ENCODE data around the gene CHTF18.

Gene CHTF18

DNA sequence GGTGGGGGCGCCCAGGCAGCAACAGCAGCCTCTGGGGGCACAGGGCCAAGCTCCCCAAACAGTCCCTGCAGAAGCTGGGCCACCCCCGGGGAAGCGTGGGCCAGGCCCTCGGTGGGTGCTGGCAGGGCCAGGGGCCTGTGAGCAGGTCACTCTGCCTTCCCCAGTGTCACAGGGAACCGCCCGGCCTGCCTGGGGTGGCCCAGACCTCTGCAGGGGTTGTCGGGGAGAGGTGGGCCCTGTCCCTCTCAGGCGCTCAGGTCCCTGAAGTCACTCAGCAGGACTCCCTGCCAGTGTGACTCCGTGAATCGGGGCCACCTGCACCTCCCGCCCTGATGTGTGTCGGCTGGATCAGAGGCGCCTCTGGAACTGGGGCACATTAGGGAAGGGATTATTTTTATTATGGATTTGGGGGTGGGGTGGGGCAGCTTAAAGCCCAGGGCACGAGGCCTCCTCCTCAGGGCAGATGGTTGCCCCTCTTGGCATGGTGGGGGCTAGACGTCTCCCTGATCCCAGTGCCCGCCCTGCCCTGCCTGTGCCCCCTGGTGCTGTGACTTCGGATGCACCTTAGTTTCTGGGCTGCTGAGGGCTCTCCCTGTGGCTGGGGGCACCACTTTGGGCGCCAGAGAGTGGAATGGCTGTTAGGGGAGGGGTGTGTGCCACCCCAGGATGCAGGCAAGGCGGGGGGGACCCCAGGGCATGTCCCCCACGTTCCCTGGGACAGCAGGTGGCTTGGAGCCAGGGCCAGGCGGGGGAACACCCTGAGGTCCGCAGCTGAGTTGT, 13.4 kb downstream of the CHTF18 start:
- Histone ChIP-seq H3K27me3 (ENCODE audit: low read length) (no peaks in the 10 kb centered on the region), H3K4me3 (ENCODE audit: insufficient read depth, low read length, poor library complexity, severe bottlenecking) (no peak overlapping the region), H3K9ac (ENCODE audit: low read length) (no peak overlapping the region), H4K20me1 (ENCODE audit: low read depth, low read length) (no peaks in the 10 kb centered on the region), H3K9me2 (replicated peaks; ENCODE audit: insufficient read depth, low read length) (no peaks in the 10 kb centered on the region), H3K36me3 (ENCODE audit: low read length) (no peaks in the 10 kb centered on the region), H3K79me2 (ENCODE audit: insufficient read depth, low read length) (no peaks in the 10 kb centered on the region), H2AFZ (ENCODE audit: low read depth, low read length, severe bottlenecking) (no peak overlapping the region), H3K4me2 (ENCODE audit: low read depth, low read length, poor library complexity, severe bottlenecking) (no peak overlapping the region), H3F3A (ENCODE audit: insufficient read depth) (no peaks in the 10 kb centered on the region), H3K9me3 (ENCODE audit: insufficient read depth, low read length) (no peaks in the 10 kb centered on the region), H3K27ac (ENCODE audit: low read depth, low read length) (no peak overlapping the region)
- TF ChIP-seq EZH2phosphoT487 (conservative IDR thresholded peaks at IDR 0.05; ENCODE audit: low read length): no peak
- TF ChIP-seq, protein P1, sequence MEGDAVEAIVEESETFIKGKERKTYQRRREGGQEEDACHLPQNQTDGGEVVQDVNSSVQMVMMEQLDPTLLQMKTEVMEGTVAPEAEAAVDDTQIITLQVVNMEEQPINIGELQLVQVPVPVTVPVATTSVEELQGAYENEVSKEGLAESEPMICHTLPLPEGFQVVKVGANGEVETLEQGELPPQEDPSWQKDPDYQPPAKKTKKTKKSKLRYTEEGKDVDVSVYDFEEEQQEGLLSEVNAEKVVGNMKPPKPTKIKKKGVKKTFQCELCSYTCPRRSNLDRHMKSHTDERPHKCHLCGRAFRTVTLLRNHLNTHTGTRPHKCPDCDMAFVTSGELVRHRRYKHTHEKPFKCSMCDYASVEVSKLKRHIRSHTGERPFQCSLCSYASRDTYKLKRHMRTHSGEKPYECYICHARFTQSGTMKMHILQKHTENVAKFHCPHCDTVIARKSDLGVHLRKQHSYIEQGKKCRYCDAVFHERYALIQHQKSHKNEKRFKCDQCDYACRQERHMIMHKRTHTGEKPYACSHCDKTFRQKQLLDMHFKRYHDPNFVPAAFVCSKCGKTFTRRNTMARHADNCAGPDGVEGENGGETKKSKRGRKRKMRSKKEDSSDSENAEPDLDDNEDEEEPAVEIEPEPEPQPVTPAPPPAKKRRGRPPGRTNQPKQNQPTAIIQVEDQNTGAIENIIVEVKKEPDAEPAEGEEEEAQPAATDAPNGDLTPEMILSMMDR (IDR thresholded peaks at IDR 0.05; ENCODE audit: insufficient read depth, low read length, poor library complexity, severe bottlenecking): no peak

DNA sequence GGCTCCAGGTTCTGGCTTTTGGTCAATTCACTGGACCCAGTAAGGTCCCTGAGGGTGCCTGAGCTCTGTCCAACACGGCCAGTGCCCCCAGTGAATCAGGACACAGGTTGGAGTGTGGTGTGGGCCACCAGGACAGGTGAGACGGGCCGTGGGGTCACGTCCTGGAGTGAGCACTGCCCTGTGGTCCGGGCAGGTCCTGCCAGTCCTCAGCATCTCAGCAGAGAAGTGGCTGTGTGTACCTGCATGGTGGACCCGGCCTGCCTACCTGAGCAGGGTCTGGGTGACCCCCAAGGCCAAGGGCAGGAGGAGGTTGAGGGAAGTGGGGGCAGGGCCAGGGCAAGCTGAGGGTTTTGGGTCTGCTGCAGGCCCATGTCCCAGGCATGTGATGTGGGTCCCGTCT, 14.0 kb downstream of the CHTF18 start:
- Histone ChIP-seq H3K4me3 (ENCODE audit: insufficient read depth, low read length, poor library complexity, severe bottlenecking) (no peak overlapping the region), H4K20me1 (ENCODE audit: low read depth, low read length) (no peaks in the 10 kb centered on the region), H3K36me3 (ENCODE audit: low read length) (no peaks in the 10 kb centered on the region), H3K79me2 (ENCODE audit: insufficient read depth, low read length) (no peaks in the 10 kb centered on the region), H3K4me2 (ENCODE audit: low read depth, low read length, poor library complexity, severe bottlenecking) (no peak overlapping the region), H3K9me2 (replicated peaks; ENCODE audit: insufficient read depth, low read length) (no peaks in the 10 kb centered on the region), H3F3A (ENCODE audit: insufficient read depth) (no peaks in the 10 kb centered on the region), H3K27ac (ENCODE audit: low read depth, low read length) (no peak overlapping the region), H3K9ac (ENCODE audit: low read length) (no peak overlapping the region), H3K27me3 (ENCODE audit: low read length) (no peaks in the 10 kb centered on the region), H3K9me3 (ENCODE audit: insufficient read depth, low read length) (no peaks in the 10 kb centered on the region), H2AFZ (ENCODE audit: low read depth, low read length, severe bottlenecking) (no peak overlapping the region)
- no peak for TF ChIP-seq EZH2phosphoT487 (conservative IDR thresholded peaks at IDR 0.05; ENCODE audit: low read length)
- TF ChIP-seq, protein P1 (IDR thresholded peaks at IDR 0.05; ENCODE audit: insufficient read depth, low read length, poor library complexity, severe bottlenecking): no peak

DNA sequence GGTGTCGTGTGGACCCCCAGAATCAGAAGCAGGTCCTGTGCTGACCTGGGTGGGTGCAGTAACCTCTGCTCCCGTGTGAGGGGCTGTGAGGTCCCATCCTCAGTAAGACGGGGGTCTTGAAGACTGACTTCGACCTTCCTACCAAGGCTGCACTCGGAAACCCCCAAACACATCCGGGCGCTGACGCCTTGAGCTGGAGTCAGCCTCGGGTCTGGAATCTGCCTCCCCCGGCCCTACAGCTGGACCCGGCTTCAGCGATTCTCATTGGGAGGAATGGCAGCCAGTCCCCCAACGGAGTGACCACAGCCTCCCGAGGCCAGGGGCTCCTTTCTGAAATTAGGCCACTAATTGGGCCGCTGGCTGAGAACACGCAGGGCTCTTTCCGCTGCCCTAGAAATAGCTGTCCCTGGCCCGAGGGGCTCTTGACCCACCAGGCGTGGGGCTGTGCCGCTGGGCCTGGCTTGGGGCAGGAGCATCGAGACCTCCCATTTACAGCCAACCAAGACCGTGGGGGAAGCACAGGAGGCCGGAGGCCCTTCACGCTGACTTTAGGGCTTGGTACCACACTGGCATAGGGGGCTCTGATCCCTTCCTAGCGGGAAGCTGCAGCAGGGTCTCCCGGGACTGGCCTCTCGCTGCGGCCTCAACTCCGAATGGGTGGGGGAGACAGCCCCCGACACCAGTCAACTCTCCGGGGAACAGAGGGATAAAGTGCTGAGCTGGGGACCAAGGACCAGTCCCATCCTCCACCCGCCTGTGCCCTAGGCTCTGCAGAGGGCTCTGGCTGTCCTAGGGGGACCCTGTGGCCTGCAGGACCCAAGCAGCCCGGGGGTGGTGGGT, 14.7 kb downstream of the CHTF18 start:
- H3K36me3 ChIP-seq (ENCODE audit: low read length): no peaks in the 10 kb centered on the region
- H3K4me3 ChIP-seq (ENCODE audit: insufficient read depth, low read length, poor library complexity, severe bottlenecking): no peak overlapping the region
- no peak overlapping the region for H3K4me2 ChIP-seq (ENCODE audit: low read depth, low read length, poor library complexity, severe bottlenecking)
- no peaks in the 10 kb centered on the region for H4K20me1 ChIP-seq (ENCODE audit: low read depth, low read length)
- H3K9me3 ChIP-seq (ENCODE audit: insufficient read depth, low read length): no peaks in the 10 kb centered on the region
- no peaks in the 10 kb centered on the region for H3K9me2 ChIP-seq (replicated peaks; ENCODE audit: insufficient read depth, low read length)
- no peak overlapping the region for H2AFZ ChIP-seq (ENCODE audit: low read depth, low read length, severe bottlenecking)
- H3F3A ChIP-seq (ENCODE audit: insufficient read depth): no peaks in the 10 kb centered on the region
- no peaks in the 10 kb centered on the region for H3K27me3 ChIP-seq (ENCODE audit: low read length)
- H3K9ac ChIP-seq (ENCODE audit: low read length): no peak overlapping the region
- no peak overlapping the region for H3K27ac ChIP-seq (ENCODE audit: low read depth, low read length)
- no peaks in the 10 kb centered on the region for H3K79me2 ChIP-seq (ENCODE audit: insufficient read depth, low read length)
- no peak for TF ChIP-seq EZH2phosphoT487 (conservative IDR thresholded peaks at IDR 0.05; ENCODE audit: low read length)
- TF ChIP-seq, protein P1 (IDR thresholded peaks at IDR 0.05; ENCODE audit: insufficient read depth, low read length, poor library complexity, severe bottlenecking): no peak
